ENCODE data around the gene CD99. TPM values are rescaled to one million over a fixed set of nuclear protein-coding genes. Genes with fewer than 3 reads are reported as not detected.
A peak's percentile ranks its signal among the peaks of the same experiment; 100 is the strongest.

Gene CD99
- total RNA-seq, 1 experiment from 2014 or later = 77.9 TPM

GRCh38 chrX:2782778-2783177, 91.7 kb downstream of the CD99 start:
- Mint-ChIP-seq H3K4me3 (no peak overlapping the region), H3K27ac (peak overlapping the region; percentile 98), H3K4me1 (peaks cover 72% of the 10 kb centered on the region), H3K9me3 (no peaks in the 10 kb centered on the region), H3K27me3 (ENCODE audit: low read depth) (no peaks in the 10 kb centered on the region), H3K36me3 (no peaks in the 10 kb centered on the region)
- DNase-seq (ENCODE audit: low spot score) (no peak), ATAC-seq (no peak)
- TF ChIP-seq ZNF121 (CRISPR knock-in tag; IDR thresholded peaks at IDR 0.05) (no peak), JUN (CRISPR knock-in tag; IDR thresholded peaks at IDR 0.05) (no peak), MYBL2 (CRISPR knock-in tag; IDR thresholded peaks at IDR 0.05) (no peak), ZNF423 (CRISPR knock-in tag; IDR thresholded peaks at IDR 0.05) (no peak), SMAD3 (CRISPR knock-in tag; IDR thresholded peaks at IDR 0.05; ENCODE audit: borderline replicate concordance) (no peak), ZNF263 (CRISPR knock-in tag; IDR thresholded peaks at IDR 0.05; ENCODE audit: low read depth) (no peak), FOXP4 (CRISPR knock-in tag; IDR thresholded peaks at IDR 0.05) (no peak), ETV6 (CRISPR knock-in tag; IDR thresholded peaks at IDR 0.05) (no peak), E2F5 (CRISPR knock-in tag; IDR thresholded peaks at IDR 0.05) (no peak), TEAD4 (CRISPR knock-in tag; IDR thresholded peaks at IDR 0.05) (no peak), SMAD4 (CRISPR knock-in tag; IDR thresholded peaks at IDR 0.05) (no peak), SP1 (CRISPR knock-in tag; conservative IDR thresholded peaks at IDR 0.05) (no peak), MAX (CRISPR knock-in tag; IDR thresholded peaks at IDR 0.05) (no peak), ATF2 (CRISPR knock-in tag; IDR thresholded peaks at IDR 0.05; ENCODE audit: borderline replicate concordance, low read depth) (no peak), TEAD1 (CRISPR knock-in tag; IDR thresholded peaks at IDR 0.05) (no peak), CREM (CRISPR knock-in tag; IDR thresholded peaks at IDR 0.05) (no peak), ATF3 (CRISPR knock-in tag; conservative IDR thresholded peaks at IDR 0.05) (no peak), HMGA2 (CRISPR knock-in tag; IDR thresholded peaks at IDR 0.05) (no peak)
- ChIA-PET POLR2A (no interaction called here), CTCF (no interaction called here)

- no peaks in the 10 kb centered on the region for H3K27me3 Mint-ChIP-seq (ENCODE audit: low read depth)
- ATAC-seq = no peak
- CTCF ChIA-PET = no interaction called here
- no peak for DNase-seq (ENCODE audit: low spot score)
- H3K27ac Mint-ChIP-seq = no peak overlapping the region
- no peaks in the 10 kb centered on the region for H3K9me3 Mint-ChIP-seq
- H3K4me3 Mint-ChIP-seq = no peak overlapping the region
- H3K4me1 Mint-ChIP-seq = peaks cover 63% of the 10 kb centered on the region
- H3K36me3 Mint-ChIP-seq = no peaks in the 10 kb centered on the region
- POLR2A ChIA-PET = no interaction called here
- TF ChIP-seq PREB (CRISPR knock-in tag; IDR thresholded peaks at IDR 0.05; ENCODE audit: borderline replicate concordance) (no peak), ZNF121 (CRISPR knock-in tag; IDR thresholded peaks at IDR 0.05) (no peak), ZNF423 (CRISPR knock-in tag; IDR thresholded peaks at IDR 0.05) (no peak), ZBTB43 (CRISPR knock-in tag; IDR thresholded peaks at IDR 0.05) (no peak), MAX (CRISPR knock-in tag; IDR thresholded peaks at IDR 0.05) (no peak), SP1 (CRISPR knock-in tag; conservative IDR thresholded peaks at IDR 0.05) (no peak), TEAD4 (CRISPR knock-in tag; IDR thresholded peaks at IDR 0.05) (no peak), E2F4 (CRISPR knock-in tag; IDR thresholded peaks at IDR 0.05; ENCODE audit: borderline replicate concordance, low read depth) (no peak), USF2 (CRISPR knock-in tag; IDR thresholded peaks at IDR 0.05) (no peak), FOXP1 (CRISPR knock-in tag; IDR thresholded peaks at IDR 0.05; ENCODE audit: borderline replicate concordance) (no peak)
These were observed 92.9 kb downstream of the CD99 start for GRCh38 chrX:2784026-2784425.

All from WTC11 (cell line).